AG10803 (cell line): ENCODE data around the gene FNIP1.
"Not testable (repeated sequence)": the region's sequence is repeated elsewhere in the genome, so short reads cannot be mapped to it uniquely, and the experiment has no call there.

ENCODE experiments used
- DNase-seq: peaks from one replicate; pipeline ENCODE4 v3.0.0; 2010; ENCODE audit warnings: low read depth
- H3K4me3 ChIP-seq: 2 replicates; pipeline ENCODE4 v1.5.1; 2011; ENCODE audit warnings: mild to moderate bottlenecking, low read length, control low read depth
- CTCF ChIP-seq: conservative IDR thresholded peaks from 2 replicates; pipeline ENCODE4 v1.5.1; 2011; ENCODE audit warnings: mild to moderate bottlenecking, low read length, control low read depth, inconsistent platforms

FNIP1 gene

DNA sequence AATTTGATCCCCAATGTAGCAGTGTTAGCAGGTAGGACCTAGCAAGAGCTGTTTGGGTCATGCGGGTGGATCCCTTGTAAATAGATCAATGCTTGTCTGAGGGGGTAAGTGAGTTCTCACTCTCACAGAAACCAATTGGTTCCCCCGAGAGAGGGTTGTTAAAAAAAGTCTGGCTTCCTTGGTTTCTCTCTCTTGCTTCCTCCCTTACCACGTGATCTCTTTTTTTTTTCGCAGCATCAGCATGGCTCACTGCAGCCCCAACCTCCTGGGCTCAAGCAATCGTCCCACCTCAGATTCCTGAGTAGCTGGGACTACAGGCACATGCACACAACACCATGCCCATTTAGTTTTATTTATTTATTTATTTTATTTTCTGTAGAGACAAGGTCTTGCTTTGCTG is 188.2 kb downstream of the FNIP1 start:
- no peak for TF ChIP-seq CTCF
- no peak for DNase-seq
- H3K4me3 ChIP-seq: no peak overlapping the region

- H3K4me3 ChIP-seq: no peak overlapping the region
- no peak for TF ChIP-seq CTCF
- peak; percentile 43 for DNase-seq
Measured at GRCh38 chr5:131607903-131608540, 188.8 kb downstream of the FNIP1 start.

- no peak overlapping the region for H3K4me3 ChIP-seq
- no peak for TF ChIP-seq CTCF
- no peak for DNase-seq
Measured at GRCh38 chr5:131607418-131607817, 189.4 kb downstream of the FNIP1 start.

DNA sequence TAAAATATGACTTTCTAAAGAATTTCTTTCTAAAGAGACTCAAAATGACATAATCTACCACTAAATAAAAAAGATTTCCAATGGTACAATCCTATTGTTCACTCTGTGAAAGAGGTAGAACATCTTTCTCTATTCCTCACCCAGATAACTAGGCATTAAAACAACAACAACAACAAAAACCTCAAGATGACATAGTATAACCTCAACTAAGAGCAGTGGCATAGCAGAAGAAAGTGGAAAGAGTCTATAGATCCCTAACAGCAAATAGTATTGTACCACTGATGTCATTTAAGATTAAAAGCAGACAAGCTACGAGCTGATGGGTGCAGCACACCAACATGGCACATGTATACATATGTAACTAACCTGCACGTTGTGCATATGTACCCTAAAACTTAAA is 191.7 kb downstream of the FNIP1 start:
- no peak for DNase-seq
- no peak for TF ChIP-seq CTCF
- no peak overlapping the region for H3K4me3 ChIP-seq

GRCh38 chr5:131595088-131596033 is 201.5 kb downstream of the FNIP1 start:
- TF ChIP-seq CTCF: no peak
- H3K4me3 ChIP-seq: no peak overlapping the region
- no peak for DNase-seq

- TF ChIP-seq CTCF: no peak
- no peak for DNase-seq
- no peak overlapping the region for H3K4me3 ChIP-seq
Measured at GRCh38 chr5:131593921-131594320, 202.9 kb downstream of the FNIP1 start.

DNA sequence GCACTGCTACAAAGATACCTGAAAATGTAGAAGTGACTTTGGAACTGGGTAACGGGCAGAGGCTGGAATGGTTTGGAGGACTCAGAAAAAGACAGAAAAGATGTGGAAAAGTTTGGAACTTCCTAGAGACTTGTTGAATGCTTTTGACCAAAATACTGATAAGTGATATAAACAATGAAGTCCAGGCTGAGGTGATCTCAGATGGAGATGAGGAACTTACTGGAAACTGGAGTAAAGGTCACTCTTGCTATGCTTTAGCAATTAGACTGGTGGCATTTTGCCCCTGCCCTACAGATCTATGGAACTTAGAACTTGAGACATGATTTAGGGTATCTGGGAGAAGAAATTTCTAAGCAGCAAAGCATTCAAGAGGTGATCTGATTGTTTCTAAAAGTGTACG is 203.4 kb downstream of the FNIP1 start:
- DNase-seq: peak; percentile 6
- H3K4me3 ChIP-seq: not testable (repeated sequence)
